Fibroblast of skin of abdomen (primary cell): ENCODE results near the gene MKNK2.
A peak's percentile ranks its signal among the peaks of the same experiment; 100 is the strongest.

ENCODE experiments used
- DNase-seq: peaks from one replicate; pipeline ENCODE4 v3.0.0-alpha.2; 2013

The MKNK2 gene

GRCh38 chr19:2026770-2027169 is 24.3 kb downstream of the MKNK2 start:
- no peak for DNase-seq

GRCh38 chr19:2022289-2022688 is 28.8 kb downstream of the MKNK2 start:
- no peak for DNase-seq

DNA sequence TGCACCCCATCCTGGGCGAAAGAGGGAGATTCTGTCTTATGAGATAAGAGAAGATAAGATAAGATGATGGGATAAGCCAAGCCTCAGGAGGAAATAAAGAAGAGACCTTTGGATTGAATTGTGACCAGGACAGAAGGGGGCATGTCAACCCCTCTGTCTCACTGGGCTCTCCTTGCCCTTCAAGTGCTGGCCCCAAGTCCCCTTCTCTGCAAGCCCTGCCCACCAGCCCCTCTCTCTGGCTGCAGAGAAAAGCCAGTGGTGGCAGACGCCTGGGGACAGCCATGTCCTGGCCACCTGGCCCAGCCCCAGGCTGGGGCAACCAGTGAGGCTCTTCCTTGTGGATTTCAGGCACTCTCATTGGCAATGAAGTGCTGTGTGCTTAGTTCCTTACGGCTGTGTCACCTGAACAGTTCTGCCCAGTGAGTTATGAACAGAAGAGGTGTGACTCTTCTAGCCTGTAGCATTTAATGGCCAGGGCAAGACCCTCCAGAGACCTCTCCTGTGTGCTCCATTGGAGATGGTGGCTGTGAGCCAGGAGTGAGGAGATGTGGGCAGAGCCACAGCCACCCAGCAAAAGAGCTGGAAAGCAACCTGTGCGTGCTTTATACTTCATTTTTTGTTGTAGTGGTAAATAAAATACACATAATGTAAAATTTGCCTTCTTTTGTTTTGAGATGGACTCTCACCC is 29.4 kb downstream of the MKNK2 start:
- DNase-seq: no peak

- DNase-seq: no peak
These were observed 32.3 kb downstream of the MKNK2 start for GRCh38 chr19:2018752-2019151.

DNA sequence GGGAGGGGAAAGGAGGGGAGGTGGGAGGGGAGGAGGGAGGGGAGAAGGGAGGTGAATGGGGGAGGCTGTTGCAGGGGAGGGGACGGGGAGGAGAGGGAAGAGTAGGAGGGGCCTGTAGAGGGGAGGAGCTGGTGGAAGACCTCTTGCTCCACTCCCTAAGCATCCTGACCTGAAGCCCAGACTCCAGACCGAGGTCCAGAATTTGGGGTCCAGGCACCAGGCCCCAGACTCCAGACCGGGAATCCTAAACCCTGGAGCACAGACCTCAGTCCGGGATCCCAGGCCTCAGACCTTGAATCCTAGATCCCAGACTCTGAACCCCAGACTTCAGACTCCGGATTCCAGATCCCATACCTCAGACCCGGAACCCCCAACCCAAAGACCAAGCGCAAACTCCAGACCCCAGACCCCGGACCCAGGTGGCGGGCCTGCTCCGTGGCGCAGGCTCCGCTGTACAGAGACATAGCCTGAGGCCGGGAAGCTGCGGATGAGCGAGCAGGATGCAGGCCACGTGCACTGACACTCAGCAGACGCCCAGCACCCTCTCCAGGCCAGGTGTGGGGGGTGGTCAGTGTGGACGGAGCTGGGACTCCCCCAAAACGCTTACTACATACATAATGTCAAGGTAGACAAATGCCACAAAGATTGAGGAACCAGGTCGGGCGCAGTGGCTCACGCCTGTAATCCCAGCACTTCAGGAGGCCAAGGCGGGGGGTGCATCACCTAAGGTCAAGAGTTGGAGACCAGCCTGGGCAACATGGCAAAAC is 34.8 kb downstream of the MKNK2 start:
- peak; percentile 86 for DNase-seq

- DNase-seq: peak; percentile 83
These were observed 35.5 kb downstream of the MKNK2 start, which contains the start of gene BTBD2 for GRCh38 chr19:2015608-2015950. TSS of gene BTBD2 (minus strand) at chr19:2015714. CDS start at chr19:2015703, 11 bp downstream.

- DNase-seq: no peak
These were observed 36.1 kb downstream of the MKNK2 start for GRCh38 chr19:2014731-2015607.

DNA sequence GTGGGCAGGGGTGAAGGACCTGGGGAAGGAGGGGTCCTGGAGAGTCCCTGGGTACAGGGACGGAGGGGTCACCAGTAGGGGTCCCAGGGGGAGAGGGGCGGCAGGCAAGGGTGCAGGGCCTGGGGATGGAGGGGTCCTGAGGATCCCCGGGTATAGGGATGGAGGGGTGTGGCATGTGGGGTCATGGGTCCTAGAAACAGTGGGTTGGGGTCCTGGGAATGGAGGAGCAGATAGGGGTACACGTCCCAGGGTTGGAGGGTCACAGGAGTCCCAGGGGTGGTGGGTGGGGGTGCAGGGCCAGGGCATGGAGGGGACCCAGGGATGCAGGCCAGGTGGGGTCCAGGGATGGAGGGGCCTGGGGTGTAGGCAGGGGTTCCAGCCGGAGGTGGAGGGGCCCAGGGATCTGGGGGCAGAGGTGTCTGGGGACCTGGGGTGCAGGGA is 36.9 kb downstream of the MKNK2 start:
- no peak for DNase-seq

DNA sequence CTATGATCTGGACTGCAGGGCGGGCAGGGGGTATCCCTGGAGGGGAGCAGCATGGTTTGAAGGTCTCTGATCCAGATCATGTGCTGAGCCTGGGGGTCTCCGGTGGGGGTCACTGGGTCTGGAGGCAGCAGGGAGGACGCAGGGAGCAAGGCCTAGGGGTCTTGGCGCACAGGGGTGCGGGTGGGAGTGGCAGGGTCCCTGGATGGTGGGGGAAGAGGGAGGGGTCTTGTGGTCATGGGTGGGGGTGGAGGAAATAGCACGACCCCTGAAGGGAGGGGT is 37.4 kb downstream of the MKNK2 start:
- no peak for DNase-seq

GRCh38 chr19:2012941-2013682 is 37.9 kb downstream of the MKNK2 start:
- no peak for DNase-seq

DNA sequence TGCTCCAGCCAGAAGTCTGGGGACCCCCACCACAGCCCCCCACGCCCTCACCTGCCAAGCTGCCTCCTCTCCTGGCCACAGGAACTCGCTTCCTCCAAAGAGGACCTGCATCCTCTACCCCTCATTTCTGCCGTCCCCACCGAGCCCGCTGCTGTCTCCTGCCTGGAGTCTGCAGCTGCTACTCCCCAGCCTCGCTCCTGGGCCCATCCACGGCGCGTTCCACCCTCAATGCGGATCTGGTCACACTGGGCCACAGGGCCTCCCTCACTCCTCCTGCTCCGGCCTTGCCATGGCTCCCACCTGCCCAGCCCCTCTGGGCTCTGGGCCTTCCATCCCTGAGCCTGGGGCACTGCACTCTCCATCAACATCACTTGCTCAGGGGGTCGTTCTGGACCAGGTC is 39.9 kb downstream of the MKNK2 start:
- DNase-seq: no peak

DNA sequence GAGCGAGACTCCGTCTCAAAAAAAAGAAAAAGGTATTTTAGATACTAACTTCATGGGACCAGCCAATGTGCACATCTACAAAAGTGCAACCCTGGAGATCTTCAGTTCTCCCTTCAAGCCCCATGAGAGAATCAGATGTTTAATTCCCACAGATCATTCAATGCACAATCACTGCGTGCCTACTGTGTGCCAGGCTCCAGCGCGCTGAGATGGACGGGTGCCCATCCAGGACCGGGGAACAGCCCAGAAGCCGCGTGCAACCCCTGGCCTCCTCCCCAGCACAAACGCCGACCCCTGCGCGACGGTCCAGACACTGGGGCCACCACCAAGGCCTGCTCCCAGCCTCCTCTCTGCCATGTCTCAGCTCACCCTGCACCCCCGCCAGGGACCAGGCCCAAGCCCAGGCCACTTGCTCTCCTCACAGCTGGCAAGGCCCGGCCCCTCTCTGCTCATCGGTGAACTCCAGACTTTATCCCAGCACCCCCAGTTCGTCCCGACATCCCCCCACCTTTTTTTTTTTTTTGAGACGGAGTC is 40.8 kb downstream of the MKNK2 start:
- DNase-seq: no peak

DNA sequence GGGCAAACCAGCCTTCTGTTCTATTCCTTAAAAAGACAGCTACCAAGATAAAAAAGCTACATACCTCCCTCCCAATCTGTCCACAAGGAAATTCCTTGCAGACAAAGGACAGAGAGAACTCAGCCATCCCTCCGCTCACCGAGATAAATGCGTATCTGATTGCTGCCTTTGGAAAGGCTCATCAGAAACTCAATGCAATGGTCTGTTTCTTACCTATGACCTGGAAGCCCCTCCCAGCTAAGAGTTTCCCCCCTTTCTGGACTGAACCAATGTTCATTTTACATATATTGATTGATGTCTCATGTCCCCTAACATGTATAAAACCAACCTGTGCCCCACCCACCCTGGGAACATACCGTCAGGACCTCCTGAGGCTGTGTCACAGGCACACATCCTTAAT is 47.2 kb downstream of the MKNK2 start:
- no peak for DNase-seq

DNA sequence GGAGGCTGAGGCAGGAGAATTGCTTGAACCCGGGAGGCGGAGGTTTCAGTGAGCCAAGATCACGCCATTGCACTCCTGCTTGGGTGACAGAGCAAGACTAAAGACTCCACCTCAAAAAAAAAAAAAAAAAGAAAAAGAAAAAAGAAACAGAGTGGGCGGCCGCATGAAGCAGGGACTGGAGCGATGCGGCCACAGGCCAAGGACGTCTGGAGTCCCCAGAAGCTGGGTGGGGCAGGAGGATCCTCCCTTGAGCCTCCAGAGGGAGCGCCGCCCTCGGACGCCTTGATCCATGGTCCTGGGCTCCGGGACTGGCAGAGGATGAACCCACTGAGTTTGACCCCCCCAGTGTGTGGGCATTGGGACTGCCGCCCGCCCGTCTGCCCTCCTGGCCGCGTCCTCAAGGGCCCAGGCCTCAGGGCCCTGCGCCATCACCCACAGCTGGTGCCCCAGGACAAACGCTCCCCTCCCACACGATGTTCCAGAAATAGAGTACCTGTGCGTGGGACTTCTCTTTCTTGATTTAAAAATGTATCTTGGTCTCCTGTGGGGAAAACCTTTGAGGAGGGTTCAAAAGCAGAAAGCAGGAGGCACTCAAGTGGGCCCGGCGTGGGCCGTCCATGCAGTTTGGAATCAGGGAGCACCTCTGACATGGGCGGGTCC is 51.1 kb downstream of the MKNK2 start:
- no peak for DNase-seq

DNA sequence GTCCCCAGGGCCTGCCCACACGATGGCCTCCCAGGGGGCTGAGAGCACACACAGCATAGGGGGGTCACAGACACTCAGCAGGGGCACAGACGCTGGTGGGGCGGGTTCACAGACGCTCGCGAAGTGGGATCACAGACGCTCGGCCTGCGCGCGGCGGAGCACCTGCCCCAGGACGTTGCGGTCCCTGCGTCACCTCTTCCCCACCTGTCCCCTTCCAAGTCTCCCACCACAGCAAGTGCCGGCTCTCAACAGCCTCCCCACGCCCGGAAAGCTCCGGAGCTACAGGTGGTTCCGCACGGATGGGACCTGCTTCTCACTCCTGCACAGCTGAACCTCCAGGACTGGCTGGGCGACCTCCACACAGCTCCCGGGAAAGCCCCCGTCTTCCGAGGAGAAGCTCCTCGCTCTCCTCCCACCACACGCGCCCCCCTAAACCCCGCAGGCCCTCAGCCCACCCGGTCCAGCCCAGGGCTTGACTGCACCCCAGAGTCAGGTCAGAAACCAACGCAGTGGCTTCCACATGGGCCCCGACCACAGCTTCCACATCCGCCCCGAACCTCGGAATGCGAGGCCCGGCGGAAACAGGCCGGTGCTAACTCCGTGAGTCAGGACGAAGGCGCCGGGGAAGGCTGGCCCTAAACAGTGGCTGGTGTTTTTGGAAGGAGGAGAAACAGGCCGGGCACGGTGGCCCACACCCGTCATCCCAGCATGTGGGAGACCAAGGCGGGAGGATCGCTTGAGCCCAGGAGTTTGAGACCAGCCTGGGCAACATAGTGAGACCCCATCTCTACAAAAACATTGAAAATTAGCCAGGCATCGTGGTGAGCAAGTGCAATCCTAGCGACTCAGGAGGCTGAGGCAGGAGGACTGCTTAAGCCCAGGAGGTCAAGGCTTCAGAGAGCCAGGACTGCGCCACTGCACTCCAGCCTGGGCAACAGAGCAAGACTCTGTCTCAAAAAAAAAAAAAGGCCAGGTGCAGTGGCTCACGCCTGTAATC is 52.0 kb downstream of the MKNK2 start:
- DNase-seq: no peak

DNA sequence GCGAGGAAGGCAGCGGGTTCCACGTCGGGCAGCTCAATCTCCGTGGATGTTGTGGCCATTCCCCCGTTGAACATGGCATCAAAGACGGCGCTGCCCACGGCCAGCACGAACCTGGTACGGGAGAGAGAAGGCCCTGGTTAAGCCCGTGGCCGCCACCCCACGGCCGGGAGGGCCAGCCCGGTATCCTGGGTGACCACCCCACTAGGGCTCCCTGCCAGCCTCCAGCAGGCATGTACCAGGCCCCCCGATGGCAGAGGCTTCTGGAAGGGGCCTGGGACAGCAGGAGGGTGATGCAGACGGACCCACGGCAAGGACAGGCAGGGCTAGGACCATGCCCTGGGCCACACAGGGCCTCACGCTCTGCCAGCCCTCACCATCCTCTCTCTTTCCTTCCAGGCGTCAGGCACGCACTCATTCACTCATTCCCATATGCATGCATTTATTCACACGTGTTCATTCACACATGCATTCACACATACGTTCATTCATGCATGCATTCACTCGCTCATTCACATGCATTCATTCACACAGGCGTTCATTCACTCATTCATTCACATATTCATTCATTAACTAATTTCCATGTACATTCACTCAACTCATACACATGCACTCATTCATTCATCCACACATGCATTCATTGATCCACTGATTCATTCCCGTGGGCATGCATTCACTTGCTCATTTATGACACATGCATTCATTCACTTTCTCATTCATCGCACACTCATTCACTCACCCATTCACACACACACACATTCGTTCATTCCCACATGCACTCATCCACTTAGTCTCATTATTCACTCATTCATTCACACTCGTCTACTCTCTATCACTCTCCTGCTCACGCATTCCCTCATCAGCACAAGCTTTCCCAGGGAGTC is 53.5 kb downstream of the MKNK2 start:
- no peak for DNase-seq

GRCh38 chr19:1992759-1993260 is 58.2 kb downstream of the MKNK2 start:
- DNase-seq: no peak

GRCh38 chr19:1991018-1991913 is 59.8 kb downstream of the MKNK2 start:
- DNase-seq: no peak
